ENCODE results near the gene GALNT9. TPM values are rescaled to one million over a fixed set of nuclear protein-coding genes. Genes with fewer than 3 reads are reported as not detected.
"Not testable (repeated sequence)": the region's sequence is repeated elsewhere in the genome, so short reads cannot be mapped to it uniquely, and the experiment has no call there.

Gene GALNT9
- total and polyA plus RNA-seq, 2 donors (not counting 1 experiment from before 2014, with no cell fraction given) = 0.71 to 2.4 TPM

- Mint-ChIP-seq H3K4me3 (no peak overlapping the region), H3K4me1 (peaks cover 3% of the 10 kb centered on the region), H3K27ac (peak overlapping the region; percentile 79), H3K9me3 (ENCODE audit: insufficient read depth) (peaks cover 2% of the 10 kb centered on the region), H3K27me3 (no peaks in the 10 kb centered on the region)
- Histone ChIP-seq H2AFZ (ENCODE audit: insufficient read depth, low read depth, low read length, poor library complexity, severe bottlenecking) (no peak overlapping the region), H3K9ac (ENCODE audit: low read length) (no peak overlapping the region), H3K4me2 (replicated peaks; ENCODE audit: low read depth, low read length, poor library complexity, severe bottlenecking) (no peak overlapping the region), H3K4me1 (ENCODE audit: control insufficient read depth in 2 of 2, insufficient read depth in 2 of 2, low read length in 2 of 2) (no peaks in the 10 kb centered on the region), H4K20me1 (ENCODE audit: control insufficient read depth, insufficient read depth, low read length, poor library complexity, severe bottlenecking) (no peaks in the 10 kb centered on the region), H3K79me2 (ENCODE audit: control insufficient read depth, insufficient read depth, low read length) (no peaks in the 10 kb centered on the region), H3K27ac (ENCODE audit: low read length in 2 of 2) (no peak overlapping the region), H3K27me3 (replicated peaks in 1 of 4; ENCODE audit: control extremely low read depth in 1 of 4, control insufficient read depth in 3 of 4, insufficient read depth in 4 of 4, low read length in 3 of 4) (peaks cover 0 to 4% (median 0%) of the 10 kb centered on the region in 4 experiments), H3K9me3 (ENCODE audit: control extremely low read depth in 1 of 3, control insufficient read depth in 2 of 3, insufficient read depth in 1 of 3, low read length in 2 of 3) (peaks cover 0 to 56% (median 4%) of the 10 kb centered on the region in 3 donors), H3K36me3 (replicated peaks in 1 of 2; ENCODE audit: control extremely low read depth in 1 of 2, control insufficient read depth in 1 of 2, extremely low read depth in 1 of 2, insufficient read depth in 2 of 2, low read length in 1 of 2) (no peaks in the 10 kb centered on the region), H3K4me3 (ENCODE audit: control extremely low read depth in 1 of 5, extremely low read depth in 1 of 5, insufficient read depth in 1 of 5, low read depth in 2 of 5, low read length in 4 of 5) (no peak overlapping the region)
- DNase-seq (peak; percentile 27), ATAC-seq (ENCODE audit: low read depth) (peak; percentile 85)
- no peak for TF ChIP-seq EZH2 (IDR thresholded peaks at IDR 0.05; ENCODE audit: borderline replicate concordance, insufficient read depth, low read depth, low read length, poor library complexity, severe bottlenecking)
- no peak for TF ChIP-seq CTCF (IDR thresholded peaks at IDR 0.05)
- ChIA-PET POLR2A (no interaction called here), CTCF (no interaction called here)
- 73% methylated on average over 13 of the region's 16 CpGs for WGBS (ENCODE audit: insufficient coverage)
- intact Hi-C loops (cut with micrococcal nuclease) = no loop called here
Observed at GRCh38 chr12:132359971-132360370, 30.6 kb upstream of the GALNT9 start.

- intact Hi-C loops (cut with micrococcal nuclease) = no loop called here
- H3K27me3 Mint-ChIP-seq = no peaks in the 10 kb centered on the region
- H3K36me3 ChIP-seq (replicated peaks in 1 of 2; ENCODE audit: control extremely low read depth in 1 of 2, control insufficient read depth in 1 of 2, extremely low read depth in 1 of 2, insufficient read depth in 2 of 2, low read length in 1 of 2) = no peaks in the 10 kb centered on the region
- peaks cover 3% of the 10 kb centered on the region for H3K4me1 Mint-ChIP-seq
- H3K27ac ChIP-seq (ENCODE audit: low read length in 2 of 2) = no peak overlapping the region
- TF ChIP-seq CTCF (IDR thresholded peaks at IDR 0.05) (no peak), EZH2 (IDR thresholded peaks at IDR 0.05; ENCODE audit: borderline replicate concordance, insufficient read depth, low read depth, low read length, poor library complexity, severe bottlenecking) (no peak)
- peak overlapping the region; percentile 79 for H3K27ac Mint-ChIP-seq
- H3K4me1 ChIP-seq (ENCODE audit: control insufficient read depth in 2 of 2, insufficient read depth in 2 of 2, low read length in 2 of 2) = no peaks in the 10 kb centered on the region
- H3K9me3 Mint-ChIP-seq (ENCODE audit: insufficient read depth) = peaks cover 2% of the 10 kb centered on the region
- H3K9ac ChIP-seq (ENCODE audit: low read length) = no peak overlapping the region
- no peak overlapping the region for H3K4me3 ChIP-seq (ENCODE audit: control extremely low read depth in 1 of 5, extremely low read depth in 1 of 5, insufficient read depth in 1 of 5, low read depth in 2 of 5, low read length in 4 of 5)
- DNase-seq = no peak
- peaks cover 0 to 6% (median 0%) of the 10 kb centered on the region in 4 experiments for H3K27me3 ChIP-seq (replicated peaks in 1 of 4; ENCODE audit: control extremely low read depth in 1 of 4, control insufficient read depth in 3 of 4, insufficient read depth in 4 of 4, low read length in 3 of 4)
- CTCF ChIA-PET = no interaction called here
- H4K20me1 ChIP-seq (ENCODE audit: control insufficient read depth, insufficient read depth, low read length, poor library complexity, severe bottlenecking) = no peaks in the 10 kb centered on the region
- H3K4me3 Mint-ChIP-seq = no peak overlapping the region
- WGBS (ENCODE audit: insufficient coverage) = 93% methylated on average over 14 of the region's 14 CpGs
- POLR2A ChIA-PET = no interaction called here
- H3K79me2 ChIP-seq (ENCODE audit: control insufficient read depth, insufficient read depth, low read length) = no peaks in the 10 kb centered on the region
- ATAC-seq (ENCODE audit: low read depth) = no peak
- no peak overlapping the region for H3K4me2 ChIP-seq (replicated peaks; ENCODE audit: low read depth, low read length, poor library complexity, severe bottlenecking)
- H3K9me3 ChIP-seq (ENCODE audit: control extremely low read depth in 1 of 3, control insufficient read depth in 2 of 3, insufficient read depth in 1 of 3, low read length in 2 of 3) = peaks cover 0 to 56% (median 4%) of the 10 kb centered on the region in 3 donors
- H2AFZ ChIP-seq (ENCODE audit: insufficient read depth, low read depth, low read length, poor library complexity, severe bottlenecking) = no peak overlapping the region
Observed at GRCh38 chr12:132359551-132359950, 30.2 kb upstream of the GALNT9 start.

- H2AFZ ChIP-seq (ENCODE audit: insufficient read depth, low read depth, low read length, poor library complexity, severe bottlenecking); H3K4me3 ChIP-seq (ENCODE audit: control extremely low read depth in 1 of 5, extremely low read depth in 1 of 5, insufficient read depth in 1 of 5, low read depth in 2 of 5, low read length in 4 of 5); H3K4me2 ChIP-seq (replicated peaks; ENCODE audit: low read depth, low read length, poor library complexity, severe bottlenecking); H3K4me1 ChIP-seq (ENCODE audit: control insufficient read depth in 2 of 2, insufficient read depth in 2 of 2, low read length in 2 of 2); DNase-seq; H3K27ac ChIP-seq (ENCODE audit: low read length in 2 of 2); H3K4me3 Mint-ChIP-seq; POLR2A ChIA-PET; H3K36me3 ChIP-seq (replicated peaks in 1 of 2; ENCODE audit: control extremely low read depth in 1 of 2, control insufficient read depth in 1 of 2, extremely low read depth in 1 of 2, insufficient read depth in 2 of 2, low read length in 1 of 2); H3K27ac Mint-ChIP-seq; H3K27me3 Mint-ChIP-seq; H3K9ac ChIP-seq (ENCODE audit: low read length); ATAC-seq (ENCODE audit: low read depth); H4K20me1 ChIP-seq (ENCODE audit: control insufficient read depth, insufficient read depth, low read length, poor library complexity, severe bottlenecking); intact Hi-C loops (cut with micrococcal nuclease); H3K4me1 Mint-ChIP-seq; CTCF ChIA-PET; H3K9me3 Mint-ChIP-seq (ENCODE audit: insufficient read depth); H3K79me2 ChIP-seq (ENCODE audit: control insufficient read depth, insufficient read depth, low read length); H3K27me3 ChIP-seq (replicated peaks in 1 of 4; ENCODE audit: control extremely low read depth in 1 of 4, control insufficient read depth in 3 of 4, insufficient read depth in 4 of 4, low read length in 3 of 4): not testable (repeated sequence)
- 98% methylated on average over 49 of the region's 57 CpGs for WGBS (ENCODE audit: insufficient coverage)
- peaks cover 0 to 49% (median under 1%) of the 10 kb centered on the region in 3 donors for H3K9me3 ChIP-seq (ENCODE audit: control extremely low read depth in 1 of 3, control insufficient read depth in 2 of 3, insufficient read depth in 1 of 3, low read length in 2 of 3)
Observed at GRCh38 chr12:132358241-132359225, 29.1 kb upstream of the GALNT9 start.

All from B cell (primary cell).